HepG2 (cell line): ENCODE results near the gene MCAM. TPM values are rescaled to one million over a fixed set of nuclear protein-coding genes. Genes with fewer than 3 reads are reported as not detected.

Source experiments
- CCAR2 ChIP-seq: fragments of 200-400 bp; formaldehyde crosslinking; optimal IDR thresholded peaks from 2 replicates; pipeline ENCODE3; 2018; ENCODE audit warnings: low read depth, mild to moderate bottlenecking, low read length, moderate library complexity
- CREB1 ChIP-seq, 2 experiments: fragments of 450-650 bp in 1 of 2; IDR thresholded peaks; 2 replicates each; pipeline ENCODE4 v1.6.1; 2016 to 2017; ENCODE audit warnings: control low read depth in 1 of 2, mild to moderate bottlenecking in 1 of 2, missing compliant biosample characterization in 1 of 2, missing genetic modification characterization in 1 of 2
- GPN1 ChIP-seq: sonication (generic); formaldehyde crosslinking; IDR thresholded peaks from 2 replicates; pipeline ENCODE4 v1.5.1; 2020; ENCODE audit warnings: missing genetic modification reagents, borderline replicate concordance
- HDAC1 ChIP-seq: sonication (generic); formaldehyde crosslinking; IDR thresholded peaks from 2 replicates; pipeline ENCODE4 v1.5.1; 2020; ENCODE audit warnings: mild to moderate bottlenecking, missing genetic modification reagents
- HNRNPL ChIP-seq: fragments of 200-400 bp; formaldehyde crosslinking; IDR thresholded peaks from 2 replicates; pipeline ENCODE4 v1.6.1; 2017; ENCODE audit warnings: mild to moderate bottlenecking, low read depth, low read length
- IKZF4 ChIP-seq: sonication (generic); formaldehyde crosslinking; IDR thresholded peaks from 2 replicates; pipeline ENCODE4 v1.5.1; 2020; ENCODE audit warnings: borderline replicate concordance, mild to moderate bottlenecking, low read depth, missing genetic modification reagents; ENCODE audit errors: not compliant biosample characterization
- NCOA1 ChIP-seq: sonication (generic); formaldehyde crosslinking; IDR thresholded peaks from 2 replicates; pipeline ENCODE4 v1.9.0; 2021; ENCODE audit warnings: missing genetic modification reagents
- PRMT3 ChIP-seq: sonication (generic); formaldehyde crosslinking; IDR thresholded peaks from 2 replicates; pipeline ENCODE4 v1.8.1; 2022; ENCODE audit warnings: low read depth, mild to moderate bottlenecking, moderate library complexity, missing genetic modification reagents, borderline replicate concordance
- SIX4 ChIP-seq: sonication (generic); formaldehyde crosslinking; IDR thresholded peaks from 2 replicates; pipeline ENCODE4 v1.4.0; 2020; ENCODE audit warnings: missing genetic modification reagents
- SMYD3 ChIP-seq: sonication (generic); formaldehyde crosslinking; IDR thresholded peaks from 2 replicates; pipeline ENCODE4 v1.8.1; 2023; ENCODE audit warnings: mild to moderate bottlenecking, missing genetic modification reagents
- ZNF431 ChIP-seq: sonication (generic); formaldehyde crosslinking; IDR thresholded peaks from 2 replicates; pipeline ENCODE4 v1.9.0; 2022; ENCODE audit warnings: missing genetic modification reagents, low read depth, mild to moderate bottlenecking, borderline replicate concordance
- ZNF570 ChIP-seq: sonication (generic); formaldehyde crosslinking; IDR thresholded peaks from 2 replicates; pipeline ENCODE4 v1.4.0; 2020; ENCODE audit warnings: mild to moderate bottlenecking, missing genetic modification reagents, borderline replicate concordance
- ZNF792 ChIP-seq: IDR thresholded peaks from 2 replicates; pipeline ENCODE4 v1.6.1; 2016
- polyA plus RNA-seq, 8 experiments: library from polyadenylated mRNA; depleted of rRNA in 3 of 8; stranded (reverse) in 7 of 8; unstranded in 1 of 8; fragments of >200 nt; fragmentation: Illumina TruSeq in 4 of 8; extraction: Trizol in 4 of 8; gene quantifications; 2 replicates each; pipeline versions ENCODE4 v1.2.1 to v1.2.3, GENCODE V29; 2011 to 2016; ENCODE audit warnings: low read depth in 4 of 8, missing spikeins in 1 of 8, mixed read lengths in 1 of 8; ENCODE audit not compliant: insufficient read depth in 1 of 8
- total RNA-seq, 5 experiments: library from RNA; depleted of rRNA; stranded (reverse); fragments of >200 nt; fragmentation: Illumina TruSeq; extraction: Trizol; gene quantifications; 2 replicates each; pipeline ENCODE4 v1.2.3, GENCODE V29; 2016; ENCODE audit warnings: low read depth in 1 of 5
- TF ChIP-seq, protein P1 (sequence below): sonication (generic); formaldehyde crosslinking; IDR thresholded peaks from 2 replicates; pipeline ENCODE4 v1.4.0; 2020; ENCODE audit warnings: missing genetic modification reagents
- TF ChIP-seq, protein P2 (sequence below): sonication (generic); formaldehyde crosslinking; conservative IDR thresholded peaks from 2 replicates; pipeline ENCODE4 v1.4.0; 2020; ENCODE audit warnings: mild to moderate bottlenecking, missing genetic modification reagents, moderate library complexity
- TF ChIP-seq, protein P3 (sequence below): sonication (generic); formaldehyde crosslinking; IDR thresholded peaks from 2 replicates; pipeline ENCODE4 v1.5.0; 2020; ENCODE audit warnings: missing genetic modification reagents
- TF ChIP-seq, protein P4 (sequence below): sonication (generic); formaldehyde crosslinking; IDR thresholded peaks from 2 replicates; pipeline ENCODE4 v1.5.0; 2020; ENCODE audit warnings: mild to moderate bottlenecking, low read depth, missing genetic modification reagents, borderline replicate concordance
- TF ChIP-seq, protein P5 (sequence below): sonication (generic); formaldehyde crosslinking; IDR thresholded peaks from 2 replicates; pipeline ENCODE4 v1.9.0; 2022; ENCODE audit warnings: low read depth, missing genetic modification reagents

MCAM gene
- total and polyA plus RNA-seq, 2 of the 13 experiments (the other 11 are each of a cell fraction or from before 2014, with no cell fraction given) = 12.1 to 15.2 TPM

DNA sequence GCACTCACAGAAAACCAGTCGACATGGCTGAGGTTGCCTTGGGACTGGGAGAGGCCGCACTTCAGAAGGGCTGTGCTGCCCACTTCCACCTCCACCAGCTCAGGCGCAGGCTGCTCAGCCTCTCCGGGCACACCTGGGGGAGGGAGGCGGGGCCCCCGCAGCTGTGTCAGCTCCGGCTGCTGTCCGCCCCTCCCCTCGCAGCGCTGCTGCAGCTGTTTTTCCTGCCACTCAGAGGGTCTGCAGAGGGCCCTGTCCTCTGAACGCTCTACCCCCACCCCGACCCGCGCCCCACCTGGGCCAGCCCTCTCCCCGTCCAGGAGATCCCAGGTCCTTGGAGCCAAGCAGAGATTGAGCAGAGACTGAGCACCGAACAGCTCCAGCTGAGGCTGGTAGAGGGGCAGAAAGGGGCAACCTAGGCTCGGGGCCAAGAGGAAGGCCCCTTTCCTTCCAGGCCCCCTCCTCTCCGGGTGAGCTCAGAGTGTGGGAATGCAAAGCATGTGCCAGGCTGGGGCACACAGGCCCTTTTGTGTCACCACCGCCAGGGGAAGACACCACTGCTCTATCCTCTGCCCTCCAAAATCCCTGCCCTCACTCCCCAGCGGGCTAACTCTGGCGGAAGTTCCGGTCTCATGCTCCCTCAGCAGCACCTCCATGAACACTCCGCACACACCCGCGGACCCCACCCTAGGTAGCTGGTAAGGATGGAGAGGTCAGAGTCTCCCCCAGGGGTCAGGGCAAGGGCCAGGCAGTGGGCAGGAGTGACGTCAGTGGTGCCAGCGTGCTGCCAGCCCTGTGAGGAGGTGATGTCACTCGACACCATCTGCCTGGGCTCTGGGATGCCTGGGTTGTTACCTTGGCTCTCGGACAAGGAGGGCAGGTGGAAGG lies 1.6 kb downstream of the MCAM start (continued):
- TF ChIP-seq, protein P1, sequence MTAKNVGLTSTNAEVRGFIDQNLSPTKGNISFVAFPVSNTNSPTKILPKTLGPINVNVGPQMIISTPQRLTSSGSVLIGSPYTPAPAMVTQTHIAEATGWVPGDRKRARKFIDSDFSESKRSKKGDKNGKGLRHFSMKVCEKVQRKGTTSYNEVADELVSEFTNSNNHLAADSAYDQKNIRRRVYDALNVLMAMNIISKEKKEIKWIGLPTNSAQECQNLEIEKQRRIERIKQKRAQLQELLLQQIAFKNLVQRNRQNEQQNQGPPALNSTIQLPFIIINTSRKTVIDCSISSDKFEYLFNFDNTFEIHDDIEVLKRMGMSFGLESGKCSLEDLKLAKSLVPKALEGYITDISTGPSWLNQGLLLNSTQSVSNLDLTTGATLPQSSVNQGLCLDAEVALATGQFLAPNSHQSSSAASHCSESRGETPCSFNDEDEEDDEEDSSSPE (CRISPR knock-in tag) = no peak
- TF ChIP-seq SMYD3 = no peak
- TF ChIP-seq ZNF570 = no peak
- no peak for TF ChIP-seq CCAR2
- TF ChIP-seq NCOA1 (CRISPR knock-in tag) = no peak
- no peak for TF ChIP-seq PRMT3 (CRISPR knock-in tag)
- no peak for TF ChIP-seq GPN1 (CRISPR knock-in tag)
- no peak for TF ChIP-seq HDAC1 (CRISPR knock-in tag)
- TF ChIP-seq IKZF4 (CRISPR knock-in tag) = no peak
- TF ChIP-seq, protein P2, sequence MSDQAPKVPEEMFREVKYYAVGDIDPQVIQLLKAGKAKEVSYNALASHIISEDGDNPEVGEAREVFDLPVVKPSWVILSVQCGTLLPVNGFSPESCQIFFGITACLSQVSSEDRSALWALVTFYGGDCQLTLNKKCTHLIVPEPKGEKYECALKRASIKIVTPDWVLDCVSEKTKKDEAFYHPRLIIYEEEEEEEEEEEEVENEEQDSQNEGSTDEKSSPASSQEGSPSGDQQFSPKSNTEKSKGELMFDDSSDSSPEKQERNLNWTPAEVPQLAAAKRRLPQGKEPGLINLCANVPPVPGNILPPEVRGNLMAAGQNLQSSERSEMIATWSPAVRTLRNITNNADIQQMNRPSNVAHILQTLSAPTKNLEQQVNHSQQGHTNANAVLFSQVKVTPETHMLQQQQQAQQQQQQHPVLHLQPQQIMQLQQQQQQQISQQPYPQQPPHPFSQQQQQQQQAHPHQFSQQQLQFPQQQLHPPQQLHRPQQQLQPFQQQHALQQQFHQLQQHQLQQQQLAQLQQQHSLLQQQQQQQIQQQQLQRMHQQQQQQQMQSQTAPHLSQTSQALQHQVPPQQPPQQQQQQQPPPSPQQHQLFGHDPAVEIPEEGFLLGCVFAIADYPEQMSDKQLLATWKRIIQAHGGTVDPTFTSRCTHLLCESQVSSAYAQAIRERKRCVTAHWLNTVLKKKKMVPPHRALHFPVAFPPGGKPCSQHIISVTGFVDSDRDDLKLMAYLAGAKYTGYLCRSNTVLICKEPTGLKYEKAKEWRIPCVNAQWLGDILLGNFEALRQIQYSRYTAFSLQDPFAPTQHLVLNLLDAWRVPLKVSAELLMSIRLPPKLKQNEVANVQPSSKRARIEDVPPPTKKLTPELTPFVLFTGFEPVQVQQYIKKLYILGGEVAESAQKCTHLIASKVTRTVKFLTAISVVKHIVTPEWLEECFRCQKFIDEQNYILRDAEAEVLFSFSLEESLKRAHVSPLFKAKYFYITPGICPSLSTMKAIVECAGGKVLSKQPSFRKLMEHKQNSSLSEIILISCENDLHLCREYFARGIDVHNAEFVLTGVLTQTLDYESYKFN = no peak
- TF ChIP-seq, protein P3, sequence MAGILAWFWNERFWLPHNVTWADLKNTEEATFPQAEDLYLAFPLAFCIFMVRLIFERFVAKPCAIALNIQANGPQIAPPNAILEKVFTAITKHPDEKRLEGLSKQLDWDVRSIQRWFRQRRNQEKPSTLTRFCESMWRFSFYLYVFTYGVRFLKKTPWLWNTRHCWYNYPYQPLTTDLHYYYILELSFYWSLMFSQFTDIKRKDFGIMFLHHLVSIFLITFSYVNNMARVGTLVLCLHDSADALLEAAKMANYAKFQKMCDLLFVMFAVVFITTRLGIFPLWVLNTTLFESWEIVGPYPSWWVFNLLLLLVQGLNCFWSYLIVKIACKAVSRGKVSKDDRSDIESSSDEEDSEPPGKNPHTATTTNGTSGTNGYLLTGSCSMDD (CRISPR knock-in tag) = no peak
- TF ChIP-seq, protein P4, sequence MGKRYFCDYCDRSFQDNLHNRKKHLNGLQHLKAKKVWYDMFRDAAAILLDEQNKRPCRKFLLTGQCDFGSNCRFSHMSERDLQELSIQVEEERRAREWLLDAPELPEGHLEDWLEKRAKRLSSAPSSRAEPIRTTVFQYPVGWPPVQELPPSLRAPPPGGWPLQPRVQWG (CRISPR knock-in tag) = no peak
- no peak for TF ChIP-seq ZNF431 (CRISPR knock-in tag)
- peak; percentile 75 for TF ChIP-seq CREB1 (IDR thresholded peaks at IDR 0.05)
- TF ChIP-seq CREB1 (CRISPR knock-in tag; IDR thresholded peaks at IDR 0.05) = no peak
- peak; percentile 90 for TF ChIP-seq HNRNPL
- TF ChIP-seq ZNF792 = no peak
- TF ChIP-seq, protein P5, sequence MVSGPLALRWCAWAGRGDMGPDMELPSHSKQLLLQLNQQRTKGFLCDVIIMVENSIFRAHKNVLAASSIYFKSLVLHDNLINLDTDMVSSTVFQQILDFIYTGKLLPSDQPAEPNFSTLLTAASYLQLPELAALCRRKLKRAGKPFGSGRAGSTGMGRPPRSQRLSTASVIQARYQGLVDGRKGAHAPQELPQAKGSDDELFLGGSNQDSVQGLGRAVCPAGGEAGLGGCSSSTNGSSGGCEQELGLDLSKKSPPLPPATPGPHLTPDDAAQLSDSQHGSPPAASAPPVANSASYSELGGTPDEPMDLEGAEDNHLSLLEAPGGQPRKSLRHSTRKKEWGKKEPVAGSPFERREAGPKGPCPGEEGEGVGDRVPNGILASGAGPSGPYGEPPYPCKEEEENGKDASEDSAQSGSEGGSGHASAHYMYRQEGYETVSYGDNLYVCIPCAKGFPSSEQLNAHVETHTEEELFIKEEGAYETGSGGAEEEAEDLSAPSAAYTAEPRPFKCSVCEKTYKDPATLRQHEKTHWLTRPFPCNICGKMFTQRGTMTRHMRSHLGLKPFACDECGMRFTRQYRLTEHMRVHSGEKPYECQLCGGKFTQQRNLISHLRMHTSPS (CRISPR knock-in tag) = peak; percentile 48; the same call in 1 of the 2 replicates
- TF ChIP-seq SIX4 (CRISPR knock-in tag) = no peak
